HepG2 (cell line): ENCODE measurements around the gene CDK5RAP2. TPM values are rescaled to one million over a fixed set of nuclear protein-coding genes. Genes with fewer than 3 reads are reported as not detected.

Experiments used
- AKNA ChIP-seq: sonication (generic); formaldehyde crosslinking; IDR thresholded peaks from 2 replicates; pipeline ENCODE4 v1.4.0; 2020; ENCODE audit warnings: missing genetic modification reagents, borderline replicate concordance
- CBX1 ChIP-seq: IDR thresholded peaks from one replicate; pipeline ENCODE4 v1.6.1; 2016; ENCODE audit warnings: antibody characterized with exemption, low read depth
- CHD4 ChIP-seq: fragments of 200-600 bp; sonication (generic); IDR thresholded peaks from 2 replicates; pipeline ENCODE4 v1.7.0; 2017; ENCODE audit warnings: mild to moderate bottlenecking, low read length, borderline replicate concordance
- HNF1A ChIP-seq, 2 experiments: sonication (generic) in 1 of 2; formaldehyde crosslinking in 1 of 2; IDR thresholded peaks; 2 replicates each; pipeline versions ENCODE4 v1.4.0 to v1.6.1; 2016 to 2020; ENCODE audit warnings: borderline replicate concordance in 1 of 2, low read depth in 1 of 2, mild to moderate bottlenecking in 1 of 2, missing genetic modification reagents in 1 of 2
- HNRNPLL ChIP-seq: fragments of 200-400 bp; formaldehyde crosslinking; IDR thresholded peaks from 2 replicates; pipeline ENCODE4 v1.6.1; 2017; ENCODE audit warnings: mild to moderate bottlenecking, low read depth, low read length; ENCODE audit not compliant: poor library complexity, severe bottlenecking
- ISL2 ChIP-seq: sonication (generic); formaldehyde crosslinking; IDR thresholded peaks from 2 replicates; pipeline ENCODE4 v1.5.0; 2020; ENCODE audit warnings: missing genetic modification reagents
- MAF1 ChIP-seq: sonication (generic); formaldehyde crosslinking; IDR thresholded peaks from 2 replicates; pipeline ENCODE4 v1.5.0; 2020; ENCODE audit warnings: missing genetic modification reagents, borderline replicate concordance
- NRL ChIP-seq: sonication (generic); formaldehyde crosslinking; IDR thresholded peaks from 2 replicates; pipeline ENCODE4 v1.5.0; 2020; ENCODE audit warnings: missing genetic modification reagents, mild to moderate bottlenecking, moderate library complexity, borderline replicate concordance
- SIN3B ChIP-seq: fragments of 150-350 bp; IDR thresholded peaks from 2 replicates; pipeline ENCODE4 v1.6.1; 2014; ENCODE audit warnings: low read length
- SRSF9 ChIP-seq: fragments of 200-400 bp; formaldehyde crosslinking; IDR thresholded peaks from 2 replicates; pipeline ENCODE4 v1.6.1; 2018; ENCODE audit warnings: borderline replicate concordance, mild to moderate bottlenecking, low read depth, low read length; ENCODE audit not compliant: insufficient read depth, poor library complexity, severe bottlenecking
- STAT5B ChIP-seq: sonication (generic); formaldehyde crosslinking; IDR thresholded peaks from 2 replicates; pipeline ENCODE4 v1.4.0; 2020; ENCODE audit warnings: missing genetic modification reagents
- ZBTB20 ChIP-seq: sonication (generic); formaldehyde crosslinking; IDR thresholded peaks from 2 replicates; pipeline ENCODE4 v1.8.1; 2023; ENCODE audit warnings: missing genetic modification reagents, low read depth, mild to moderate bottlenecking, borderline replicate concordance
- ZNF12 ChIP-seq: sonication (generic); formaldehyde crosslinking; IDR thresholded peaks from 2 replicates; pipeline ENCODE4 v1.5.0; 2020; ENCODE audit warnings: missing genetic modification reagents
- ZNF549 ChIP-seq: sonication (generic); formaldehyde crosslinking; IDR thresholded peaks from 2 replicates; pipeline ENCODE4 v1.5.0; 2020; ENCODE audit warnings: missing genetic modification reagents
- ZNF589 ChIP-seq: sonication (generic); formaldehyde crosslinking; conservative IDR thresholded peaks from 2 replicates; pipeline ENCODE4 v1.8.0; 2022; ENCODE audit warnings: mild to moderate bottlenecking, moderate library complexity, missing genetic modification reagents
- ZNF770 ChIP-seq: sonication (generic); formaldehyde crosslinking; IDR thresholded peaks from 2 replicates; pipeline ENCODE4 v1.5.0; 2020; ENCODE audit warnings: mild to moderate bottlenecking, missing genetic modification reagents
- ZSCAN21 ChIP-seq: sonication (generic); formaldehyde crosslinking; IDR thresholded peaks from 2 replicates; pipeline ENCODE4 v1.8.0; 2022; ENCODE audit warnings: mild to moderate bottlenecking, missing genetic modification reagents, moderate library complexity, borderline replicate concordance
- polyA plus RNA-seq, 8 experiments: library from polyadenylated mRNA; depleted of rRNA in 3 of 8; stranded (reverse) in 7 of 8; unstranded in 1 of 8; fragments of >200 nt; fragmentation: Illumina TruSeq in 4 of 8; extraction: Trizol in 4 of 8; gene quantifications; 2 replicates each; pipeline versions ENCODE4 v1.2.1 to v1.2.3, GENCODE V29; 2011 to 2016; ENCODE audit warnings: low read depth in 4 of 8, missing spikeins in 1 of 8, mixed read lengths in 1 of 8; ENCODE audit not compliant: insufficient read depth in 1 of 8
- total RNA-seq, 5 experiments: library from RNA; depleted of rRNA; stranded (reverse); fragments of >200 nt; fragmentation: Illumina TruSeq; extraction: Trizol; gene quantifications; 2 replicates each; pipeline ENCODE4 v1.2.3, GENCODE V29; 2016; ENCODE audit warnings: low read depth in 1 of 5

CDK5RAP2 gene
- total and polyA plus RNA-seq, 2 of the 13 experiments (the other 11 are each of a cell fraction or from before 2014, with no cell fraction given), result 31.8 to 42.2 TPM

- TF ChIP-seq AKNA (CRISPR knock-in tag) (peak; percentile 78; the same call in 1 of the 2 replicates), ZNF589 (CRISPR knock-in tag) (no peak), STAT5B (CRISPR knock-in tag) (no peak), ZNF12 (CRISPR knock-in tag) (no peak), ZSCAN21 (CRISPR knock-in tag) (no peak), ZNF770 (CRISPR knock-in tag) (peak; percentile 5; the same call in 1 of the 2 replicates), CHD4 (no peak), MAF1 (no peak), SIN3B (peak; percentile 75), HNF1A (IDR thresholded peaks at IDR 0.05; ENCODE audit: low read depth) (no peak), HNF1A (CRISPR knock-in tag; IDR thresholded peaks at IDR 0.05; ENCODE audit: borderline replicate concordance) (peak; percentile 49; the same call in 1 of the 2 replicates), ZNF549 (CRISPR knock-in tag) (no peak), ISL2 (CRISPR knock-in tag) (no peak), HNRNPLL (peak; percentile 82), ZBTB20 (CRISPR knock-in tag) (no peak), NRL (no peak), SRSF9 (no peak), CBX1 (no peak)
Observed at GRCh38 chr9:120580051-120580896, at the start of gene CDK5RAP2 (continued).
